H9 (cell line): ENCODE results near the gene LRRC7. TPM values are rescaled to one million over a fixed set of nuclear protein-coding genes. Genes with fewer than 3 reads are reported as not detected.

Source experiments
- DNase-seq: peaks from one replicate; pipeline ENCODE4 v3.0.0-alpha.2; 2017
- H2AFZ ChIP-seq: one replicate; pipeline ENCODE4 v1.6.1; 2013; ENCODE audit warnings: mild to moderate bottlenecking, low read length, control low read depth, moderate library complexity
- H2AK5ac ChIP-seq: 2 replicates; pipeline ENCODE4 v1.6.1; 2013; ENCODE audit warnings: low read length, control low read depth, mixed read lengths; ENCODE audit not compliant: insufficient read length
- H2BK120ac ChIP-seq: one replicate; pipeline ENCODE4 v1.6.1; 2013; ENCODE audit warnings: low read depth, mild to moderate bottlenecking, low read length, control low read depth, inconsistent platforms; ENCODE audit not compliant: poor library complexity, severe bottlenecking
- H2BK12ac ChIP-seq: 2 replicates; pipeline ENCODE4 v1.6.1; 2013; ENCODE audit warnings: low read length, control low read depth, mixed read lengths, low read depth; ENCODE audit not compliant: insufficient read length
- H2BK15ac ChIP-seq: 2 replicates; pipeline ENCODE4 v1.6.1; 2013; ENCODE audit warnings: low read depth, low read length, control low read depth
- H2BK20ac ChIP-seq: one replicate; pipeline ENCODE4 v1.6.1; 2013; ENCODE audit warnings: low read depth, mild to moderate bottlenecking, low read length, control low read depth, inconsistent platforms; ENCODE audit not compliant: poor library complexity, severe bottlenecking
- H2BK5ac ChIP-seq: 2 replicates; pipeline ENCODE4 v1.6.1; 2013; ENCODE audit warnings: low read length, control low read depth, mixed read lengths; ENCODE audit not compliant: insufficient read length
- H3K14ac ChIP-seq: 2 replicates; pipeline ENCODE4 v1.6.1; 2013; ENCODE audit warnings: low read length, control low read depth; ENCODE audit not compliant: insufficient read depth
- H3K18ac ChIP-seq: 2 replicates; pipeline ENCODE4 v1.6.1; 2013; ENCODE audit warnings: low read depth, mild to moderate bottlenecking, mixed read lengths, low read length, control low read depth; ENCODE audit not compliant: insufficient read length
- H3K23ac ChIP-seq: 2 replicates; pipeline ENCODE4 v1.6.1; 2013; ENCODE audit warnings: low read length, control low read depth, mixed read lengths, low read depth; ENCODE audit not compliant: insufficient read length
- H3K23me2 ChIP-seq: 2 replicates; pipeline ENCODE4 v1.6.1; 2013; ENCODE audit warnings: low read depth, mild to moderate bottlenecking, mixed read lengths, low read length, control low read depth; ENCODE audit not compliant: insufficient read length, poor library complexity, severe bottlenecking
- H3K27ac ChIP-seq: 2 replicates; pipeline ENCODE4 v1.5.1; 2013; ENCODE audit warnings: low read length, control low read depth, mixed read lengths, low read depth; ENCODE audit not compliant: insufficient read length
- H3K27me3 ChIP-seq: 2 replicates; pipeline ENCODE4 v1.6.1; 2013; ENCODE audit warnings: low read length, control low read depth, inconsistent platforms; ENCODE audit not compliant: insufficient read depth
- H3K4ac ChIP-seq: 2 replicates; pipeline ENCODE4 v1.6.1; 2013; ENCODE audit warnings: low read depth, mild to moderate bottlenecking, control low read depth, inconsistent platforms, low read length, moderate library complexity
- H3K4me1 ChIP-seq: 2 replicates; pipeline ENCODE4 v1.6.1; 2013; ENCODE audit warnings: low read length, control low read depth, inconsistent platforms; ENCODE audit not compliant: insufficient read depth
- H3K4me2 ChIP-seq: 2 replicates; pipeline ENCODE4 v1.6.1; 2013; ENCODE audit warnings: low read length, control low read depth, mixed read lengths; ENCODE audit not compliant: insufficient read length, insufficient read depth
- H3K56ac ChIP-seq: 2 replicates; pipeline ENCODE4 v1.6.1; 2013; ENCODE audit warnings: low read depth, mild to moderate bottlenecking, mixed read lengths, low read length, control low read depth; ENCODE audit not compliant: insufficient read length
- H3K79me1 ChIP-seq: 2 replicates; pipeline ENCODE4 v1.6.1; 2013; ENCODE audit warnings: low read depth, mild to moderate bottlenecking, moderate library complexity, low read length, control low read depth, inconsistent platforms; ENCODE audit not compliant: insufficient read depth, poor library complexity, severe bottlenecking
- H3K79me2 ChIP-seq: 2 replicates; pipeline ENCODE4 v1.6.1; 2013; ENCODE audit warnings: low read length, control low read depth, inconsistent platforms; ENCODE audit not compliant: insufficient read depth
- H3K9ac ChIP-seq: 2 replicates; pipeline ENCODE4 v1.6.1; 2013; ENCODE audit warnings: low read length, control low read depth, mixed read lengths; ENCODE audit not compliant: insufficient read length; ENCODE audit errors: extremely low read depth
- H3K9me3 ChIP-seq: one replicate; pipeline ENCODE4 v1.6.1; 2013; ENCODE audit warnings: low read depth, low read length, inconsistent platforms; ENCODE audit not compliant: control insufficient read depth
- H3T11ph ChIP-seq: one replicate; pipeline ENCODE4 v1.6.1; 2013; ENCODE audit warnings: mild to moderate bottlenecking, low read length, control low read depth, inconsistent platforms
- H4K20me1 ChIP-seq: one replicate; pipeline ENCODE4 v1.6.1; 2013; ENCODE audit not compliant: control insufficient read depth, insufficient read length, insufficient read depth
- H4K5ac ChIP-seq: 2 replicates; pipeline ENCODE4 v1.6.1; 2013; ENCODE audit warnings: low read depth, mild to moderate bottlenecking, mixed read lengths, low read length, control low read depth; ENCODE audit not compliant: insufficient read length
- H4K8ac ChIP-seq: replicated peaks from 2 replicates; pipeline ENCODE4 v1.6.1; 2013; ENCODE audit warnings: low read length, control low read depth, mixed read lengths, low read depth; ENCODE audit not compliant: insufficient read length
- H4K91ac ChIP-seq: 2 replicates; pipeline ENCODE4 v1.6.1; 2013; ENCODE audit warnings: low read depth, mild to moderate bottlenecking, moderate library complexity, mixed read lengths, low read length, control low read depth; ENCODE audit not compliant: insufficient read length
- H3K27ac Mint-ChIP-seq, 3 experiments: 2 replicates in 2 of 3; 3 replicates in 1 of 3; pipeline ENCODE4 v1.8.0; 2020 to 2021; ENCODE audit warnings: mixed read lengths in 3 of 3, mild to moderate bottlenecking in 1 of 3, moderate library complexity in 1 of 3
- H3K27me3 Mint-ChIP-seq: 2 replicates; pipeline ENCODE4 v1.8.0; 2021; ENCODE audit warnings: low read depth, mild to moderate bottlenecking, moderate library complexity, mixed read lengths
- H3K36me3 Mint-ChIP-seq, 3 experiments: 2 replicates in 2 of 3; 3 replicates in 1 of 3; pipeline ENCODE4 v1.8.0; 2020 to 2021; ENCODE audit warnings: low read depth in 3 of 3, mixed read lengths in 3 of 3; ENCODE audit not compliant: insufficient read depth in 1 of 3
- H3K4me1 Mint-ChIP-seq, 2 experiments: 2 replicates each; pipeline ENCODE4 v1.8.0; 2020; ENCODE audit warnings: mixed read lengths in 2 of 2
- H3K4me3 Mint-ChIP-seq, 2 experiments: 2 replicates in 1 of 2; 3 replicates in 1 of 2; pipeline ENCODE4 v1.8.0; 2020 to 2021; ENCODE audit warnings: mild to moderate bottlenecking in 2 of 2, mixed read lengths in 2 of 2, moderate library complexity in 1 of 2
- H3K9me3 Mint-ChIP-seq, 2 experiments: 2 replicates in 1 of 2; 3 replicates in 1 of 2; pipeline ENCODE4 v1.8.0; 2020; ENCODE audit warnings: mild to moderate bottlenecking in 2 of 2, mixed read lengths in 2 of 2, moderate library complexity in 1 of 2
- total RNA-seq: library from RNA; stranded (reverse); gene quantifications from 2 replicates; pipeline ENCODE4 v1.2.1, GENCODE V29; 2021
- TF ChIP-seq, protein P1 (sequence below): fragments of 200-600 bp; sonication (generic); conservative IDR thresholded peaks from 3 replicates; pipeline ENCODE4 v1.8.0; 2021; ENCODE audit warnings: antibody characterized with exemption, mild to moderate bottlenecking

Gene LRRC7
- total RNA-seq, 1 experiment from 2014 or later, result not detected

DNA sequence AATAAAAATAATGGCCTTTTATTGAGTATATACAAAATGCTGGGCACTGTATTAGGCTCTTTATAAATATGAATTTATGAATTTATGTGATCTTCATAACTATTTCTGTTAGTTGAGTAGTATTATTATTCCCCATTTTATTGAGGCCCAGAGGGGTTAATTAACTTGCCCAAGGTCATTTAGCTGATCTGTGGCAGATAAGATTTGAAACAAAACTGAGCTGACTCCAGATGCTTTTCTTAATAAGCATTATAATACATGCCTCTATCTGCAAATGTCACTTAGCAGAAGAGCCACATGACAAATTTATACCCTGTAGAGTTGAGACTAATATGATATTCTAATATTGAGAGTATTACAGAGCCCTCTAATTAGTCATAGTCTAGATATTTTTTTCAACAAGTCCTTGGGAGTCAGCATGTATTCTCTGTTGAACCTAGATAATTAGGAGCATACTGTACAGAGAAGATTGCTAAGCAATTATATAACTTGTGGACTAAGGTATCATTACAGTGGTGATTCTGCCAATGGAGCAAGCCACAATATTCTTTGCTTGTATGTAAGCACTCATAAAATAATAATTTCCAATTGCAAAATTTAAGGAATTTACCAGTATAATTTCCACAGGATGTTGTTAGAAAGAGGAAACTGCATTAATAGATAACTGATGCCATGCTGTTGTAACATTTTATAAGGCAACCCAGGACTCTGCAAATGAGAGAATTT, 525.7 kb downstream of the LRRC7 start:
- Histone ChIP-seq H3K4me1 (no peaks in the 10 kb centered on the region), H2BK15ac (no peak overlapping the region), H4K8ac (no peak overlapping the region), H3K4ac (no peak overlapping the region), H2BK5ac (no peak overlapping the region), H3K27me3 (no peaks in the 10 kb centered on the region), H2AFZ (no peak overlapping the region), H3K79me1 (no peaks in the 10 kb centered on the region), H4K91ac (no peak overlapping the region), H4K5ac (no peak overlapping the region), H3K23ac (no peak overlapping the region), H3T11ph (no peak overlapping the region), H3K79me2 (no peaks in the 10 kb centered on the region), H3K23me2 (no peaks in the 10 kb centered on the region), H3K9me3 (no peaks in the 10 kb centered on the region), H3K18ac (no peak overlapping the region), H2BK120ac (no peak overlapping the region), H3K14ac (no peak overlapping the region), H2AK5ac (no peak overlapping the region), H4K20me1 (no peaks in the 10 kb centered on the region), H2BK20ac (no peak overlapping the region), H3K9ac (no peak overlapping the region), H3K27ac (no peak overlapping the region), H3K4me2 (no peak overlapping the region), H3K56ac (no peak overlapping the region), H2BK12ac (no peak overlapping the region)
- TF ChIP-seq, protein P1, sequence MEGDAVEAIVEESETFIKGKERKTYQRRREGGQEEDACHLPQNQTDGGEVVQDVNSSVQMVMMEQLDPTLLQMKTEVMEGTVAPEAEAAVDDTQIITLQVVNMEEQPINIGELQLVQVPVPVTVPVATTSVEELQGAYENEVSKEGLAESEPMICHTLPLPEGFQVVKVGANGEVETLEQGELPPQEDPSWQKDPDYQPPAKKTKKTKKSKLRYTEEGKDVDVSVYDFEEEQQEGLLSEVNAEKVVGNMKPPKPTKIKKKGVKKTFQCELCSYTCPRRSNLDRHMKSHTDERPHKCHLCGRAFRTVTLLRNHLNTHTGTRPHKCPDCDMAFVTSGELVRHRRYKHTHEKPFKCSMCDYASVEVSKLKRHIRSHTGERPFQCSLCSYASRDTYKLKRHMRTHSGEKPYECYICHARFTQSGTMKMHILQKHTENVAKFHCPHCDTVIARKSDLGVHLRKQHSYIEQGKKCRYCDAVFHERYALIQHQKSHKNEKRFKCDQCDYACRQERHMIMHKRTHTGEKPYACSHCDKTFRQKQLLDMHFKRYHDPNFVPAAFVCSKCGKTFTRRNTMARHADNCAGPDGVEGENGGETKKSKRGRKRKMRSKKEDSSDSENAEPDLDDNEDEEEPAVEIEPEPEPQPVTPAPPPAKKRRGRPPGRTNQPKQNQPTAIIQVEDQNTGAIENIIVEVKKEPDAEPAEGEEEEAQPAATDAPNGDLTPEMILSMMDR, result no peak
- Mint-ChIP-seq H3K4me3 (no peak overlapping the region), H3K4me1 (peaks cover 5 to 7% of the 10 kb centered on the region in 2 experiments; a peak in 3 of 4 replicates), H3K27me3 (no peaks in the 10 kb centered on the region), H3K36me3 (no peaks in the 10 kb centered on the region), H3K9me3 (no peaks in the 10 kb centered on the region), H3K27ac (no peak overlapping the region)
- no peak for DNase-seq
